Measurements from ENCODE around the gene MYO1E.

DNA sequence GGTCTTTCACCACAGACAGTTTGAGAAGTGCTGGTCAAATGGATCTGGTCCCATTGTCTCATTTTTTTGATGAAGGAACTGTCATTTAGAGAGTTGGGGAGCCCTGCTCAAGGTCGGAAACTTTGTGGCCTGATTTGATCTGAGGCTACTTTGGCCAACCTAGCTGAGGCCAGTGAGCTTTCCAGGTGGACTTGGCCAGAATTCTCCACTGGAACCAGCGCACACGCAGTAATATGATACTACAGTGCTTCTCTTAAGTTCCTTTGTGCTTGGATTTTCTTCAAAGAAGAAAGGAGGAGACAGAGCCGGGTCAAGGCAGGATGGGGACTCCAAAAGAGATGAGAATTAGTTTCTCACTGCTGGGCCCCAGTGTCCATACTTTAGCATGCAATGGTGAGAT, 217.2 kb downstream of the MYO1E start:
- TF ChIP-seq, protein P1, sequence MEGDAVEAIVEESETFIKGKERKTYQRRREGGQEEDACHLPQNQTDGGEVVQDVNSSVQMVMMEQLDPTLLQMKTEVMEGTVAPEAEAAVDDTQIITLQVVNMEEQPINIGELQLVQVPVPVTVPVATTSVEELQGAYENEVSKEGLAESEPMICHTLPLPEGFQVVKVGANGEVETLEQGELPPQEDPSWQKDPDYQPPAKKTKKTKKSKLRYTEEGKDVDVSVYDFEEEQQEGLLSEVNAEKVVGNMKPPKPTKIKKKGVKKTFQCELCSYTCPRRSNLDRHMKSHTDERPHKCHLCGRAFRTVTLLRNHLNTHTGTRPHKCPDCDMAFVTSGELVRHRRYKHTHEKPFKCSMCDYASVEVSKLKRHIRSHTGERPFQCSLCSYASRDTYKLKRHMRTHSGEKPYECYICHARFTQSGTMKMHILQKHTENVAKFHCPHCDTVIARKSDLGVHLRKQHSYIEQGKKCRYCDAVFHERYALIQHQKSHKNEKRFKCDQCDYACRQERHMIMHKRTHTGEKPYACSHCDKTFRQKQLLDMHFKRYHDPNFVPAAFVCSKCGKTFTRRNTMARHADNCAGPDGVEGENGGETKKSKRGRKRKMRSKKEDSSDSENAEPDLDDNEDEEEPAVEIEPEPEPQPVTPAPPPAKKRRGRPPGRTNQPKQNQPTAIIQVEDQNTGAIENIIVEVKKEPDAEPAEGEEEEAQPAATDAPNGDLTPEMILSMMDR (IDR thresholded peaks at IDR 0.05): no peak
- no peak for TF ChIP-seq POLR2A (IDR thresholded peaks at IDR 0.05)
